HG02885 (cell line): Measurements from ENCODE around the gene C11orf91.
"Not testable (repeated sequence)": the region's sequence is repeated elsewhere in the genome, so short reads cannot be mapped to it uniquely, and the experiment has no call there.

Experiments
- ATAC-seq: cut with Tn5 transposase; IDR thresholded peaks from one replicate; pipeline ENCODE4 v1.9.1; 2021; ENCODE audit warnings: mild to moderate bottlenecking; ENCODE audit not compliant: unreplicated experiment, poor library complexity

C11orf91 gene

GRCh38 chr11:33700502-33701271 is at the start of gene C11orf91:
TSS of gene C11orf91 (minus strand) at chr11:33700826. CDS start at chr11:33700740, 86 bp downstream.
- peak; percentile 90 for ATAC-seq

DNA sequence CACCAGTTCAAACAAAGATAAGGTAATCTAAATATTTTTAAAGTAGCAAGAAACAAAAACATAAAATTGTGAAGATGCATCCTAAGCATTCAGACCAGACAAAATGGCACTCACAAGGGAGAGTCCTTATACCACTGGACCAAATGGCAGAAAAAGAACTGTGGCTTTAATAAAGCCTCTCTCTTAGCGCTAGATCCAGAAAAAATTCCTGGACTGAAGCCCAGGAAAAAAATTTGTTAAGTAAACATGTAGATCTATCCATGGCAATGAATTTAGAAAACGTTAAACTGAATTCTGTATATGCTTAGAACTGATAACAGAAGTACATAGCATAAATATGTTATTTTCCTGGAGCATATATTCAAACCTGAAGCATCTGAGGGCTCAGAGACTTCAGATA is 47.4 kb upstream of the C11orf91 start:
- no peak for ATAC-seq

- ATAC-seq: no peak
Observed at GRCh38 chr11:33743291-33743690, 42.7 kb upstream of the C11orf91 start.

- ATAC-seq: peak; percentile 46
Observed at GRCh38 chr11:33742249-33742851, 41.7 kb upstream of the C11orf91 start.

DNA sequence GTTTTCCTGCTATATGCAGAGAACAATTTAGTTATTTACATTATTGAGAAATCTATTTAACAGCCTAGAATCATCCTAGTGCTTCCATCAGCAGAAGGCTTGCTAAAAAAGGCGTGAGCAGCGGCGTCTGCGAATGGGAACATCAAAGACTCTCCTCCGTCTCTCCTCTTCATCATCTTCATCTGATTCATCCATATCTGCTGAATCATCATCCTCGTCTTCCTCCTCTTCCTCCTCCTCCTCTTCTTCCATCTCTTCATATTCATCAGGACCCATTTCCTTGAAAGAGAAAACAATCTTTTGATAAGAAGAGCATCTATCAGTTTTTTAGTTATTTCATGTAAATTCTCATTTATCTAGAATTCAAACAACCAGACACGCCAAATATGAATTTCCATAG is 41.2 kb upstream of the C11orf91 start:
- ATAC-seq: no peak

DNA sequence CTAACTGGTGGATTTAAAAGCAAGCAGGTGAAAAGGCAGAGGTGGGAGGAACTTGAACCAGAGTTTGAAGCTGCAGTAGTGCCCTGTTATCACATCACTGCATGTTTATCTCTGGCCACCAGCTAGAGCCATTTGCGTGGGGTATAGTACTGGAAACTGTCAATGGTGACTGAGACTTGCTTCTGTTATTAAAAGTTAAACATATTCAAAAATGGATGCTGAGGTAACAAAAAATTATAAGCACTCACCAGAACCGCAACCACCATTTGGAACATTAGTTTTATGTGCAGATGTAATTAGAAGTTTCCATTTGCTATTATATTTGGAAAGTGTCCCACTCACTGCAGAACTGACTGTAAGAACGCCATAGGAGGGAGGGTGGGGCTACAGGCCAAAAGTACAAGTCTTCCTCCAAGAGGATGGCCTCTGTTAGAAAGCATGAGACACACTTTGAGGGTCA is 36.8 kb upstream of the C11orf91 start:
- no peak for ATAC-seq

- ATAC-seq: peak; percentile 69
Observed at GRCh38 chr11:33736148-33736812, 35.7 kb upstream of the C11orf91 start, which contains the start of gene CD59. TSS of gene CD59 (minus strand) at chr11:33736423. CDS start at chr11:33722445, 13,978 bp downstream.

GRCh38 chr11:33735271-33736147 is 34.9 kb upstream of the C11orf91 start:
- ATAC-seq: peak; percentile 57

DNA sequence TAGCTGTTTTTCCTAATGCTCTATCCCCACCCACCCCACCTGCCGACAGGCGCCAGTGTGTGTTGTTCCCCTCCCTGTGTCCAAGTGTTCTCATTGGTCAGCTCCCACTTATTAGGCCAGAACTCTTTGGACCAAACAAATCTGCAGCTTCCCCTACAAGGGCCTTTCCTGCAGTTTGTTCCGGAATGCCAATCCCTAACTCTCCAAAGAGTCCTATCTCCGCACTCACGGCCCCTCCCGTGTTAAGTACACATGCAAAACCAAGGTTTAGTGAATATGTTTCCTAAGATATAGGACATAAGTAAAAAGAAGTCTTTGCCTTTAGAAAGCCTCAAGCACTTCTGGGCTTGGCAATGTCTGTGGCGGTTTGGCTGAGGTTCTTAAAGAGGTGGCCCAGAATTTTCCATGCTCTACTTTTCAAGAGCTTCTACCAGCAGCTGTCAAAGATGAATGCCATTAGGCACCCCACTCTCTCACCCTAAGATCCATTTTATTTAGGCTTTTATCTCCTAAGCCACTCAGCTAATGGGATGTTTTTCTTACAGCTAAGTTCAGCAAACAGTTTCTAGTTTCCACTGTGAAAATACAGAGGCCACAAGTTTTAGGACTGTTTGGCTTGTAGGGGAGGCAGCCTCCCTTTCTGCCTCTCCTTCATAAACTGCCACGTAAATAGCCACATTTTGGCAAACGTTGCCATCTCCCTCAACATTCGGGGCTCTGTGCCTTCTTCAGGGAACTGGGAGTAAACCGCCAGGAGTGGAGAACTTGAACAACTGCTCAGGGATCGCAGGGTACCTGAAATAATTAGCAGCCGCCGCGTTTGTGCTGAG is 34.0 kb upstream of the C11orf91 start:
- ATAC-seq: no peak

DNA sequence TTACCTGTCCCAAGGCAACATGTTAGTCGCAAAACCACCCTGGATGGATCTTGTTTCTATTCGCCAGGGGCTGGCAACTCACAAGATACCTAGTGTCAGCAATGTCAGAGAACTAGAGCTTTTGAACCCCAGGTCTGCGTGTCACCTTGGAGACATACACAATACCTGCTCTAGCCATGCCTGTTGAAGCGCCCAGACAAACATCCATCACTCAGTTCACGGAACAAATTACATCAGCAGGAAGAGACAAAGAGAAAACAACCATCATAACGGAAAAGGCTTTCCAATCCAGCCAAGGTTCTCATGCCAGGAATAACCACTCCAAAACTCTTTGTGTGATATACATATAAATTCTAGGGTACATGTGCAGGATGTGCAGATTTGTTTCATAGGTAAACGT is 33.4 kb upstream of the C11orf91 start:
- ATAC-seq: no peak

GRCh38 chr11:33731723-33732531 is 31.3 kb upstream of the C11orf91 start:
- no peak for ATAC-seq

DNA sequence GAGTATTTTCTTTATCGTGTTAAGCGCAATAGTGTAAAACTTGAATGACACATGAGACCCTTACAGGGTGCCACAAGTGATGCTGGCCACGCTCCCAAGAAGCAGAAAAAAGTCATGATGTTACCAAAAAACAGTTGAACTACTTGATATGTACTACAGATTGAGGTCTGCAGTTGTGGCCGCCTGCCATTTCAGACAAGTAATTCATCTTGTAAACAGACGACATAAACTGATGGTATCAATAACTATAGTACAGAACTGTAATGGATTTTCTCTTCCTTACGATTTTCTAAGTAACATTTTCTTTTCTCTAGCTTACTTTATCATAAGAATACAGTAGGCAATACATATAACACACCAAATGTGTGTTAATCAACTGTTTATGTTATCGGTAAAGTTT is 30.1 kb upstream of the C11orf91 start:
- no peak for ATAC-seq

DNA sequence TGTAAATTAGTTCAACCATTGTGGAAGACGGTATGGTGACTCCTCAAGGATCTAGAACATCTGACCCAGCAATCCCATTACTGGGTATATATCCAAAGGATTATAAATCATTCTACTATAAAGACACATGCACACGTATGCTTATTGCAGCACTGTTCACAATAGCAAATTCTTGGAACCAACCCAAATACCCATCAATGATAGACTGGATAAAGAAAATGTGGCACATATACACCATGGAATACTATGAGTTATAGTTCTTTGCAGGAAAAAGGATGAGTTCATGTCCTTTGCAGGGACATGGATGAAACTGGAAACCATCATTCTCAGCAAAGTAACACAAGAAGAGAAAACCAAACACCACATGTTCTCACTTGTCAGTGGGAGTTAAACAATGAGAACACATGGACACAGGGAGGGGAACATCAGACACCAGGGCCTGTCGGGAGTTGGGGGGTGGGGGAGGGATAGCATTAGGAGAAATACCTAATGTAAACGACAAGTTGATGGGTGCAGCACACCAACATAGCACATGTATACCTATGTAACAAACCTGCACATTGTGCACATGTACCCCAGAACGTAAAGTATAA is 28.5 kb upstream of the C11orf91 start:
- not testable (repeated sequence) for ATAC-seq

- not testable (repeated sequence) for ATAC-seq
Observed at GRCh38 chr11:33727539-33727938, 26.9 kb upstream of the C11orf91 start.

DNA sequence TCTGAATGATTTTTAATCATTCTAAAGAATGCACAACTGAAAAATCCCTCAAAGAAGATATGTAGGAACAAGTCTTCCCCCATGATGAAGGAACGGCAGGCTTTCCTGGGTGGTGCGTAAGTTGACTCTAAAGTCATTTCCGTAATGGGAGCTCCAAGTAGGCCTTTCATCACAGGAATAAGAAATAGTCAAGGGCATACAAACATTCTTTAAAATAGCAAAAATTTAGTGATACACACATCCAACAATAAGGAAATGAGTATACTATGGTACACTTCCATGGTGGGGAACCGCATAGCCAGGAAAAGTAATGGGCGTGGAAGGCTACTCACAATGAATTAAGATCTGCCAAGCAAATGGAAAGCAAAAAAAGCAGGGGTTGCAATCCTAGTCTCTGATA is 24.9 kb upstream of the C11orf91 start:
- no peak for ATAC-seq

- no peak for ATAC-seq
Observed at GRCh38 chr11:33724644-33725035, 24.0 kb upstream of the C11orf91 start.

DNA sequence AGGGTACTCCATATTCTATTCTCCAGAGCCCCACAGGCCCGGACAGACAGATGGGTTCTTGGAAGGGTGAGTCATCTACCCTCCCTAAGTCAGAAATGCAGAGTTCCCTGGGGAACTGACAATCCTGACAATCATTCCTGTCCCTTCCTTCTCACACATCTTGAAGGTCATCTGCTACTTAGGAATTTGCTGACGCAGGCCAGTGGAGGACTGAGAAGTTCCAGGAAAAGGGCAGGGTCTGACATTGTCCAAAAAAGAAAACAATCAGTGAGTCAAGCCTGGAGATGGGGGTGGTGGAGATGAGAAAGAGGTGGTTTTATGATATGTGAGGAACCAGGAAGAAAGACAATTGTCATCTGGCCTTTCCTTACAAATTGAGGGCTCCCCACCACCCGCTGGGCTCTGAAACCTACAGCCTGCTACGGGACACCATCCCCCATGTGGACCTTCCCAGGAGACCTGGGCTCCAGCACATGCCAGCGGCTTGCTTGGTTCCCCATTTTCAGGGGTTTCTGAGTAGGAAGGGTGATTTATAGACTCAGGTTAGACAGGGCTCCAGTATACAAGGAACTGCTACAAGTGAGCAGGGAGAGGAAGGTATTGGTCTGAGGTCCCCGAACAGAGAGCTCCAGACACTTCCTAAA is 22.7 kb upstream of the C11orf91 start:
- ATAC-seq: peak; percentile 17
